Measurements from ENCODE around the gene GGNBP2.
"Not testable (repeated sequence)": the region's sequence is repeated elsewhere in the genome, so short reads cannot be mapped to it uniquely, and the experiment has no call there.

The GGNBP2 gene

DNA sequence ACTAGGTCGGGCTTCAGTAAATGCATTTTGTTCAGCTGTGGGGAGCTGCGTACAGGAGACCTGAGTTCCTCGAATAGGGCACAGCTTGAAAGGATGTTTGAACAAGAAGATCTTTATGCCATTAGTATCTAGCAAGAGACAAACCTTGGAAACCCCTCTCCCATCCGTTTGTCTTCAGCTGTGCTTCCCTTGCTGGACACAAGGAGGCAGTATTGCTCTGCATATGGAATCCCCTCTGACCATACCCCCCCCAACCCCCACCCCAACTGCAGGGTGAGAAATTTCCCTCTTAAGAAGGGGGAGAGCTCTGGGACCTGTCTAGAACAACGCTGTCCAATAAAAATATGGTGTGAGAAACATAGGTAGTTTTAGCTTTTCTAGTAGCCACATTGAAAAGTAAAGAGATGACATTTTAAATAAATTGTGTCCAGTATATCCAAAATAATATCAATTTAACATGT, 58.2 kb downstream of the GGNBP2 start:
- DNase-seq = peak; percentile 57

DNA sequence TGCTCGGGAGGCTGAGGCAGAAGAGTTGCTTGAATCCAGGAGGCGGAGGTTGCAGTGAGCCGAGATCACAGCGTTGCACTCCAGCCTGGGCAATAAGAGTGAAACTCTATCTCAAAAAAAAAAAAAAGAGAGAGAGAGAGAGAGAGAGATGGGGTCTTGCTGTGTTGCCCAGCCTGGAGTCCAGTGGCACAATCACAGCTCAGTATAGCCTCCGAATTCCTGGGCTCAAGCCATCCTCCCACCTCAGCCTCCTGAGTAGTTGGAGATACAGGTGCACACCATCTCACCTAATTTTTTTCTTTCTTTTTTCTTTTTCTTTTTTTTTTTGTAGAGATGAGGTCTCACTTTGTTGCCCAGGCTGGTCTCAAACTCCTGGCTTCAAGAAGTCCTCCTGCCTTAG, 60.3 kb downstream of the GGNBP2 start:
- DNase-seq = not testable (repeated sequence)

DNA sequence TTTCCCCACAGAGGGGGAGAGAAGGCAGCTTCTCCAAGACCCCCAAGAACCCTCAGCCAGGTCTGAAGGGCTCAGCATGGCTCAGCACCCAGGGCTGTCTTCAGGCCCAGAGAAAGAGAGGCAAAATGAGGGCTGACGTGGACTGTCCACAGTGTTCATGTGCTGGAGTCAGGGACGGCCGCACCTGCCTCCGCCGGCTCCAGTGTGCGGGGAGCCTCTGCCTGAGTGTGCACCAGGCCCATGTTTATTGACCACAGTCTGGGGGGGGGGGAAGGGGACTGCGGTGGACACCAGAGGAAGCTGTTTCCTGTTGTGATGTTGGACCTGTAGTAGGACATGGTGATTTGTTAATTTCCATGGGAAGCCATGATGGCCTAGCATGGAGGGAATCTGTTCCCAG, 63.6 kb downstream of the GGNBP2 start:
- no peak for DNase-seq

DNA sequence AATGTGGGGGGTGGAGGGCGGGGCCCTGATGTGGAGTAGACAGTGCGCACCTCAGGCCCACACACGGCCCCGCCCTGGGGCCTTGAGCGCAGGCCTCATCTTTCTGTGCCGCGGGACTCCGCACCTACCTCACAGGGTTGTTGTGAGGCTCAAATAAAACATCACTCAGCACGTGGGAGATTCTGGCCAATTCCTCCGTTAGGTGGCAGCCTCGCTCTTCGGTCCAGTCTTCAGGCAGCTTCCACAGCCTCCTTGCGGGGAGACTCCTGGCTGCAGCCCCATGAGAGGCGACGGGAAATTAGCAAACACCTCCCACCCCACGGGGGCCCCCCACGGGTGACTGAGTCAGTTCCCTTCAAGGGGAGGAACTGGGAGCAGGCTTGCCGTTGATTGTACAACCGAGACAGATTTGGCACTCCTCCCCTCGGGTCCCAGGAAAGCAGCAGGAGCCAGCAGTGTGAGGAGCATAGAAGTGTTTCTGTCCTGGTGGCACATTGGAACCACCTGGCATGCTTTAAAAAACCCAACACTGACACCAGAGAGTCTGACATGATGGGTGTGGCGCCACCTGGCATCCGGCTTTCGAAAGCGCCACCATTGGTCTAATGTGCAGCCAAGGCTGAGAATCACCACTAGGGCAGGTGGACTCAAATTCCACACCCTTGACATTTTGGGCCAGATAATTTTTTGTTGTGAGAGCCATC, 64.2 kb downstream of the GGNBP2 start:
- DNase-seq = no peak

DNA sequence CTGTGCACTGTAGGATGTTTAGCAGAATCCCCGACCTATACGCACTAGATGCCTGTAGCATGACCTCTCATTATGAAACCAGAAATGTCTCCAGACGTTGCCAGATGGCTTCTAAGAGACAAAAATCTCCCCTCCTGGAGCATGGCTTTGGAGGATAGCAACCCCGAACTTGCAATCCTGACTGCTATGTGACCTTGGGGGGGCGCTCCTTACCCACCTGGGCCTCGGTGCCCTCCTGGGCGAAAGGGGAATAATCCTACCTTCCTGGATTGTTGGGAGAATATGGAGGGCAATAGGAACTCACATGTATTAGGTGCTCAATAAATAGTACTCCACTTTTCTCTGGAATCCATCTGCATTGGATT, 64.8 kb downstream of the GGNBP2 start:
- DNase-seq = no peak

DNA sequence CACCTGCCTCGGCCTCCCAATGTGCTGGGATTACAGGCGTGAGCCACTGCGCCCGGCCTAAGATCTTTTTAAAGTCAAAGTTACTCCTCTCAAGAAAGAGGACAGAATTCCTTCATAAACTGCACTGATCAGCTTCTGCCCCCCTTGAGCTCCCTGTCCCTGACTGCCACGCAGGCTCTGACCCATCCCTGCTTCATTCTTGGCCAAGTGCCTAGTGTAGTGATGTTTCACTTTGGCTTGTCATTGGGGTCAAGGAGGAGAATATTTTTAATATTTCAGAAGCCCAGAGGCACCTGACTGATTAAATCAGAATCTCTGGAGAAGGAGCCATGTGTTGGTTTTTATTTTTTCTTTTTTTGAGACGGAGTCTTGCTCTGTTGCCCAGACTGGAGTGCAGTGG, 65.8 kb downstream of the GGNBP2 start:
- no peak for DNase-seq

DNA sequence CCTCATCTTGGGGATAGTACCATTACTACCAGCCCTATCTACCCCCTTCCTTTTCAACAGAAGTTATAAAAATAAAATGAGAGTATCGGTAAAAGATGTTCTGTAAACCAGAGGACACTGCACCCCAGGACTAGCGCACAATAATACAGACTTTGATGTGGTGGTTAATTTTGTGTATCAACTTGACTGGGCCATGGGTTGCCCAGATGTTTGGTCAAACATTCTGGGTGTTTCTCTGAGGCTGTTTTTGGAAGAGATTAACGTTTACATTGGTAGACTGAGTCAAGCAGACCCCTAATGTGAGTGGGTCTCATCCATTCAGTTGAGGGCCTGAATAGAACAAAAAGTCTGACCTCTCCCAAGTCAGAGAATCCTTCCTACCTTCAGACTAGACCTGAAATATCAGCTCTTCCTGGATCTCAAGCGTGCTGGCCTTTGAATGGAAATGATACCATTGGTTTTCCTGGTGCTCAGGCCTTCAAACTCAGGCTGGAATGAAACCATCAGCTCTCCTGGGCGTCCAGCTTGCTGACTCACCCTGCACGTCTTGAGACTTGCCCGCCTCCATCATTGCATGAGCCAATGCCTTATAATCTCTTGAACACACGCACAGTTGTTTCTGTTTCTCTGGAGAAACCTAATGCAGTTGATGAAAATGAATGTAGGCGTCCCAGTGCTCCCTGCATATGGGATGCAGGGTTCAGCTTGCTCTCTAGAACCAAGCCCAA, 66.8 kb downstream of the GGNBP2 start:
- DNase-seq = no peak

DNA sequence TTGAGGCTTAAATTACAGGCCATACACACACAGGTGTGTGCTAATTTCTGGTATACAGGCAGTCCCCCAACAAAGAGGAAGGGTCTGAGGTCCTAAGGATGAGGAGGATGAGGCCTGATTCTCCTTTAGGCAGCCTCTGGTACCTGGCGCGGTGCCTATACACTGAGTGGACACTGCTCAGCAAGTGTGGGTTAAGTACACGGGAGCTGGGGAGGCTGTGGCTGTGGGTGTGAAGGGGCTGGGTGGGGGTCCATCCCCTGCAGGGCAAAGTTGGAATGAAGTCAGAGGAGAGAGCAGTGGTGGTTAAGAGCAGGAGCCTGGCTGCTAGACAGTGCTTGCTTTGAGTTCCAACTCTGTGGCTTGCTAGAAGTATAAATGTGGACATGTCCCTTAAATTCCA, 67.6 kb downstream of the GGNBP2 start:
- no peak for DNase-seq

DNA sequence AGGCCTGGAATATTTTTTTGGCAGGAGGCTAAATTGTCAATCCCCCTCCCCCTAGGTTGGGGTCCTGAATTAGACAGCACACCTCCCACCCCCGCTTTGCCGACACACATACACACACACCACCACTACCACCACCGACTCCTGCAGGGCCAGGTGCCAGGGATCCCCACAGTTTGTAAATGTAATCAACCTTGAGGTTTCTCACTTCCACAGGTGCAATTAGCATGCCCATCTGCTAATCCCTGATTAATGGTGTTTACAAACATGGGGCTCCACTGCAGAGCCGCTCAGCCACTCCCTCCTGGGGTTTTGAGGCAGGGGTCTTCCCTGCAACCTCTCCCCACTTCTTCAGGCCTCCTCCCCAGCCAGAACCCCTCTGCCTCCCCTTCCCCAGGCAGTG, 68.4 kb downstream of the GGNBP2 start:
- no peak for DNase-seq

DNA sequence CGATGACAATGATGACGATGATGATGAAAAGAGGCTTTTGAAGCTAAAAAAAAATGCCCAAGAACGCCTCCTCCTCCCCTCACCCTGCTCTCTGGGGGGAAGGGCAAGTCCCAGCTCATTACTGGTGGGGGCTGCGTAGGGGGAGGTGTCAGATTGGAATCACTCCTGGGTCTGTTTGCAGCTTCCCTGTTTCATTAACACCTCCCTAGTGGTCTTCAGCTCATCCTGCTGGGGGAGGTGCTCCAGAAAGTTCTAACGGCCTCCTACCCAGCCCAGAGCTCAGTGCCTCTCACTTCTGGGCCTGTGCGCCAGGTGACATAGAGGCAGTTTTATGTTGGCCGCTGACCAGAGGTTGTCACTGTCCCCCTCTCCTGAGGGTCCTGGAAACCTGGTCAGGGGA, 69.4 kb downstream of the GGNBP2 start:
- DNase-seq = no peak

DNA sequence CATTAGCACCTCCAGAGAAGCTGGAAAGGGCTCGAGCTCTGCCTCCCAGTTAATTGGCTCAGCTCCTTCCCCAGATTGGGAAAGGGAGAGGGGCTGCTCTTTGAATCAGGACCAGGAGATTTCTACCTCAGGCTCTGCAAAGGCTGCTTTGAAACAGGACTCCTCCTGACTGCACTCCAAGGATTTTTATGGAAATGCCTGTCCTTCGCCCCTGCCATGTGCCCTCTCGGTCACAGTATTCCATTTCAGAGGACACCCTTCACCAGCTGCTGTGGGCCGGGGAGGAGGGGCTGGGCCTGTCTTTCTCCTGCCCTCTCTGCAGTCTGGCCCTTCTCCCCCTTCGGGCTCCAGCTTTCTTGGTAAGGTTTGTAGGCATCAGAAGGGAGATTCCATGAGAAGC, 70.2 kb downstream of the GGNBP2 start:
- no peak for DNase-seq

DNA sequence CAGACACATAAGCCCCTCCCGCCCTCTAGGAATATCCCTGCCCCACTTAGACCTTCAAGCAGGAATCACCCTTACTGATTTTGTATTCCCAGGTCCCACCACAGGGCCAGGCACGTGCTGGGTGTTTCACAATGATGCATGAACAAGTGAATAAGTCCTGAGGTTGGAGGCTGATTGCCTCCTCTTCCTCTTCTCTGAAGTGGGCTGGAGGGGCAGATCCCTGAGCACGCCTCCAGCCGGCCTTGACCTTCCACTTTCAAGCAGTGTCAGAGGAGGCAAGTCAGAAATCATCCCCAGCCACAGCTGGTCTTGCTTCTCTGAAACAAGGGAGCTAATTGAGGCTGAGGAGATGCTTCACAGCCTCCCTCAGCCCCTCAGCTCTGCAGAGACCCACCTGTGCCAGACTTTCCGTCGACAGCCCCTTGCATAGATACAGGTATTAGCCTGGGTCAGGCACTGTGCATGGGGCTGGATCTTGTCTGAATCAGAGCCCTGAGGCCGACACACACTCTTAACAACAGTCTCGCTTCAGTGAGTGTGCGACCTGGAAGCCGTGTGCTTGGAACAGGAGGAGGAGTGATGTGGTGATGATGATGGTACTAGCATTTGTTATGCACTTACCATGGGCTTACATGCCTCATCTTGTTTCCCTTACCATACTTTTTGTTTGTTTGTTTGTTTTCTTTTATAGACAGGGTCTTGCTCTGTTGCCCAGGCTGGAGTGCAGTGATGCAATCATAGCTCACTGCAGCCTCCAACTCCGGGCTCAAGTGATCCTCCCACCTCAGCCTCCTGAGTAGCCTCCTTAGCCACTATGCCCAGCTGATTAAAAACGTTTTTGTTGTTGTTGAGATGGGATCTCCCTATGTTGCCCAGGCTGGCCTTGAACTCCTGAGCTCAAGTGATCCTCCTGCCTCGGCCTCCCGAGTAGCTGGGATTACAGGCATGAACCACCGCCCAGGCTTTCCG, 71.6 kb downstream of the GGNBP2 start:
- DNase-seq = no peak

DNA sequence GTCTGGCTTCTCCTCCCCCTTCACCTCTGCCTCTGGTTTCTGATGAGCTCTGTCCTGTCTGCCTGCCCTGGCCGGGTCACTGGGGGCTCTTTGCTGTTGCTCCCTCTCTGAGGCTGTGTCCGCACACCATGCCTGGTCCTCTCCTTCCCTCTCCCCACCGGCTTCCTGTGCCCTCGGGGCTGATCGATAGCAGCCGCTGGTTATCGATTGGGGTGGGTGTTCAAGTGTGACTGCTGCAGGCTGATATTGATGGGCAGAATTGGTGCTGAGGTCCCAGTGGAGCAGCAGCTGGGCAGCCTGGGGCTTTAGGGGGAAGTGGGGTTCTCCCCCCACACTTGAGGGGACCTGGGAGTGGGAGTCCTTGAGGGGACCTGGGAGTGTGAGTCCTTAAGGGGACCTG, 73.1 kb downstream of the GGNBP2 start:
- no peak for DNase-seq

DNA sequence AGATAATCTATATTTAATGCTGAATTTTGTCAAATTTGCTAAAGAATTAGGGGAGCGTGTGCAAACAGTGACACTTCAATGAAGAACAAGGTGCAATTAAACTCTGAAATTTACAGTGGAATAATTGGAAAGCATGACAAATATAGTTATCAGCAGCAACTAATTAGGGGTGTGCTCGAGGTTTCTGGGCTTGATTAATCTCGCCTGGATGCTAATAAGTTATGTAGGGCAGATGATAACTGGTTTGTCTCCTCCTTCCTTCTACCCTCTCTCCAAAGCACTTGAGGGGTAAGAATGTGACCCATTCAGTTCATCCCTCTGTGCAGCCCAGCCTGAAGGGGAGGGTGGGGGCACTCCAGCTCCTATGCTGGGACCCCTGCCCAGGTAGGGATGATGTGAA, 78.6 kb downstream of the GGNBP2 start:
- no peak for DNase-seq

DNA sequence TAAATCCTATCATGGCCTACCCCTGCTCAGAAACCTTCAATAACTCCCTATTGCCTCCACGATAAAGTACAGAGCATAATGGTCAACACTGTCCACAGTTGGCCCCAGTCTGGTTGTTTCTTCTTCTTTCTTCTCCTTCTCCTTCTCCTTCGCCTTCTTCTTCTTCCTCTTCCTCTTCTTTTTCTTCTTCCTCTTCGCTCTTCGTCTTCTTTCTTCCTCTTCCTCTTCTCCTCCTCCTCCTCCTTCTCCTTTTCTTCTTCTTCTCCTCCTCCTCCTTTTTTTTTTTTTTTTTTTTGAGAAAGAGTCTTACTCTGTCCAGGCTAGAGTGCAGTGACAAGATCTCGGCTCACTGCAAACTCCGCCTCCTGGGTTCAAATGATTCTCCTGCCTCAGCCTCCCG, 80.5 kb downstream of the GGNBP2 start:
- no peak for DNase-seq

DNA sequence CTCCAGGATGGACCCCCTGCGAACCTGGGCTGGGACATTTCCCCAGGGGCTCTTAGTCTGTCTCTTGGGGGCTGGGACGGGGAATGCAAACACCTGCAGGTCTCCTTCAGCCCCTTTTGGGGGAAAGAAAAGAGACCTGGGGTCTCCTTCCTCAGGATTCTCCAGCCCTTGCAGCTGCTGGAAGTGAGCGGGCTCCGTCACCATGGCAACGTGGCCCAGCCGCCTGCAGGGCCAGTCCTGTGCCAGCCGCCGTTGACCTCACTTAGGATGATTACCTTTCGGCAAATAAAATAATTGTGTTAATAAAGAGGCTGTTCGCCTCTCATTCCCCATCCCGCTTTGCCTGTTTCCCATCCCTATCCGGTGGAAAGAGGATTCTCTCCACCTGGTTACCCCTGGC, 82.4 kb downstream of the GGNBP2 start:
- no peak for DNase-seq

DNA sequence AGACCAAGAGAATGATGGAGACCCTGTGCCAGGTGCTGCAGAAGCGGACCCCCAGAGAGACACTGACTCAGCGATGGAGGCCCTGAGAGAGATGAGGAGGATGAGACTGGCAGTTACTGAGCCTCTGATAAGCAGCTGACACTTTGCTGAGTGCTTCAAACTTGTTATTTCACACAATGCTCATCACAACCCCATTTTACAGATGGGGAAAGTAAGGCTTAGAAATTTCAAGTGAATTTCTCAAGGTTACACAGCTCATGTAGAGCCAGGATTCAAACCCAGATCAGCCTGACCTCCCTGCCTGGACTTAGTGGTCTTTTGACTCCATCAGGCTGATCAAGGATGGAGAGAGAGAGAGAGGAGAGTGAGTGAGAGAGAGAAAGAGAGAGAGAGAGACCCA, 83.9 kb downstream of the GGNBP2 start:
- DNase-seq = no peak

DNA sequence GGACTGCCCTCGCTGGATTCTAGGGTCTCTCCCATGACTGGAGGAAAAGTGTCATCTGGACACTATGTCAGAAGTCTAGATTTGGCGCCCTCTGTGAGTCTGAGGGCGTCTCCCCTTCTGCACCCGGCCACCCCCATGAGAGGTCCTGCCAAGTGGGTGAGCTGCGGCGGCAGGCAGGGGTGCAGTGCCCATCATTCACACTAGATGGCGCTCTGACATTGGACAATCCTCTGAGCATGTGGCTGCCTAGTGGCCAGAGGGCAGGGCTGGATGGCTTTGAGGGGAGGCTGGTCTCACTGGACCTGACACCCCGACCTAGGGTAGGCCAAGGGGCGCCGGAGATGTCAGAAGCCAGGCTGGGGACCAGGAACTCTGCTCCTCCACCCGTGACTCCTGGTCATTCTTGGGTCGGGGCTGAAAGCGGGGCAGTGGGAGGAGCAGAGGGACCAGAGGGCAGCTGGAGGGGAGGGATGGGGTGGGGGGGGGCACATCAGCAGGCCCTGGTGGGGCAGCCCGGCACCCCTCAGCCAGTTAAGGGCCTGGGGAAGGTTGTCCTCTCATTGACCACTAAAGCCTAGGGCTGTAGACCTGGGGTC, 84.6 kb downstream of the GGNBP2 start:
- peak; percentile 88 for DNase-seq

DNA sequence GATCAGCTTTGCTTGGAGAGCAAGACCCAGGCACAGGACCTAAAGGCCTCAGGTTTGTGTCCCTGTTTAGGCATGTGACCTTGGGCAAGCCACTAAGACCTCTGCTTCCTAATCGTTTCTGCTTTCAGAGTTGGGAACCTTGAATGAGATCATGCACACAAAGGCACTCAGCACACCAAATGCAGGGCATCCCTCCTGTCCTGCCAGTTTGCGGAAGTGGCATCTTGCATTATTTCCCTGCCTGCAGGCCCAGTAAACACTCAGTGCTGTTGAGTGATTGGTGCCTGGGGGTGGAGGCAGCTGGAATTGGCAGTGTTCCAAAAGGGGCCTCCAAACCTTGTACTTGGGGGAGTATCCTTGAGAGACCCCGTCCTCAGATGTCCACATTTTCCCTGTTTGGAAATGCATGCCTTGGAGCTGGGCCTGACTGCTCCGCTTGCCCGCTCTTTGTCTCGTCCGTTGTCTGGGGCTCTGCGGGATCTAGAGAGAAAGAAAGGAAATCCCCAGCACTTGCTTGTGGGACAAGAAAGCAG, 85.3 kb downstream of the GGNBP2 start:
- no peak for DNase-seq

DNA sequence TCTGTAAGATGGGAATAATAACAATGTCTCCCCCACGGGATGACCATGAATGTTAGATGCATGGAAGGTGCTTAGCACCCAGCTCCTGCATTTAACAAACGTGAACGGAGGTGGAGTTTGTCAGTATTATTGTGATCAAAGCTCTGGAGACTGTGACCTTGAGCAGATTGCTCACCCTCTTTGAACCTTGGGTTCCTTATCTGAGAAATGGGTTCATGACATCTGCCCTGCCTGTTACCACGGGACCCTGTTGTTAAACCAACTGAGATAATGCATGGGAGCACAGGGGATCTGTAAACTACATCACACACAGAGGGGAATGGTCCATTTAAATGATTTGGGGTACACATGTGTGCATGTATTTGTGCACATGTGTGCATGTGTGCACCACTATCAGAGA, 86.3 kb downstream of the GGNBP2 start:
- DNase-seq = no peak

DNA sequence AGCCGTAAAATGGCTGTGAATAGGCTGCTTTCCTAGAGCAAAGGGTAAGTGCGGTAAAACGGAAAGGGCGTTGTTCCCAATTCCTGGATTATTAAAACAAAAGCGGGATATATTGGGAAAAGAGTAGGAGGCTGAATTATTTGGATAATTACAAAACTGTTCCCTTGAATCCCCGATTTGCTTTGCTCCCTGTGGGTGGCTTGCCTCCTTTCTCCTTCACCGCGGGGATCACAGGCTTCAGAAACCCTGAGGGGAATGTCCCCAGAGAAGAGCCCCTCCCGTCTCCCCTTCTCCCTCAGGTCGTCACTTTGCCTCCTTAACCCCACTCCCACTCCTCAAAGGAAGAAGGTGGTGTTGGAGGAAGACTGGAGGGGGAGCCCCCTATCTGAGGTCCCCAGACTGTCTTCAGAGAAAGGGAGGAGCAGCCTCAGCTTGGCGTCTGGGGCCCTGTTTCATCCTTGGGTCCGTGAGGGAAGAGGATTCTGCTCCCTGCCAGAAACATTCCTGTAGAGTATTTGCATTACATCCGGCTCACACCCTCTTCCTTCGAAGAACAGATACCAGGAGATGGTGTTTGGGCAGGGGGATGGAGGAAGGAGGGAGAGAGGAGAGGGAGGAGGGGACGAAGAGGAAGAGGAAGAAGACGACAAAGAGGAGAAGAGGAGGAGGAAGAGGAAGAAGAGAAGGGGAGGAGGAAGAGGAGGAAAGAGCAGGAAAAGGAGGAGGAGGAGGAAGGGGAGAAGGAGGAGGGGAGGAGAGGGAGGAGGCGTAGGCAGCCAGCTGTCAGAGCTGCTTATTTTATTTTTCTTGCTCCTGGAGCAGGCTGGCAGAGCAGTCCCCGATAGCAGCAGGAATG, 88.4 kb downstream of the GGNBP2 start:
- no peak for DNase-seq
